GM12878 (cell line): ENCODE results near the gene SEMA3C. TPM values are rescaled to one million over a fixed set of nuclear protein-coding genes. Genes with fewer than 3 reads are reported as not detected.

Source experiments
- ATAC-seq: fragments of 200-7000 bp; cut with Tn5 transposase; 3 replicates; pipeline ENCODE4 v1.9.1; 2020; ENCODE audit warnings: mild to moderate bottlenecking, moderate library complexity
- BruUV-seq: library from RNA; stranded (reverse); fragments of 400-500 nt; replicated peaks from 2 replicates; lab custom pipeline; 2021; lab: Mats Ljungman, UMichigan
- CTCF ChIA-PET: fragments of 300-600 bp; sonication (Branson Sonifier 250); formaldehyde crosslinking; extraction: SDS; loops from one replicate; lab custom pipeline; 2021; ENCODE audit warnings: inconsistent platforms; lab: Yijun Ruan, JAX
- POLR2A ChIA-PET: fragments of 350-600 bp; formaldehyde crosslinking; extraction: SDS; loops from one replicate; lab custom pipeline; 2021; ENCODE audit warnings: inconsistent platforms; lab: Charles Lee
- RAD21 ChIA-PET: fragments of 300-600 bp; sonication (Branson Sonifier 250); formaldehyde crosslinking; loops from one replicate; lab custom pipeline; 2023; ENCODE audit warnings: antibody characterized with exemption; ENCODE audit not compliant: unreplicated experiment; lab: Charles Lee
- SMC1A ChIA-PET: fragments of 300-600 bp; sonication (Branson Sonifier 250); formaldehyde crosslinking; loops from one replicate; lab custom pipeline; 2023; ENCODE audit not compliant: unreplicated experiment, uncharacterized antibody; lab: Charles Lee
- DNase-seq: peaks from one replicate; pipeline ENCODE4 v3.0.0-alpha.2; 2011; ENCODE audit warnings: low read depth, low spot score
- FAIRE-seq: peaks from 3 replicates; lab custom pipeline; 2011; peaks lifted over from hg19 to GRCh38; lab: Jason Lieb, UNC
- H2AFZ ChIP-seq: 2 replicates; pipeline ENCODE4 v1.6.0; 2011; ENCODE audit warnings: low read depth, low read length, control low read depth; ENCODE audit not compliant: control insufficient read depth
- H3K27ac ChIP-seq: 2 replicates; pipeline ENCODE4 v1.5.1; 2011; ENCODE audit warnings: control low read depth; ENCODE audit not compliant: control insufficient read depth, insufficient read depth
- H3K27me3 ChIP-seq, 2 experiments: replicated peaks in 1 of 2; 2 replicates each; pipeline versions ENCODE4 v1.6.0 to v1.6.1; 2011; ENCODE audit warnings: low read length in 1 of 2; ENCODE audit not compliant: control insufficient read depth in 2 of 2, insufficient read depth in 2 of 2
- H3K36me3 ChIP-seq, 2 experiments: 2 replicates each; pipeline ENCODE4 v1.5.1; 2011; ENCODE audit warnings: low read length in 1 of 2; ENCODE audit not compliant: control insufficient read depth in 2 of 2, insufficient read depth in 2 of 2
- H3K4me1 ChIP-seq: 2 replicates; pipeline ENCODE4 v1.6.1; 2011; ENCODE audit warnings: mild to moderate bottlenecking, low read length, moderate library complexity, mixed read lengths; ENCODE audit not compliant: control insufficient read depth, insufficient read depth
- H3K4me2 ChIP-seq: 2 replicates; pipeline ENCODE4 v1.6.0; 2011; ENCODE audit warnings: control low read depth; ENCODE audit not compliant: control insufficient read depth, insufficient read depth
- H3K4me3 ChIP-seq: fragments of 200-600 bp; sonication (generic); 2 replicates; pipeline ENCODE4 v1.5.1; 2016
- H3K79me2 ChIP-seq: 2 replicates; pipeline ENCODE4 v1.6.0; 2011; ENCODE audit warnings: low read length; ENCODE audit not compliant: control insufficient read depth, insufficient read depth
- H3K9ac ChIP-seq: 2 replicates; pipeline ENCODE4 v1.8.0; 2011; ENCODE audit warnings: low read length, control low read depth, mixed read lengths; ENCODE audit not compliant: control insufficient read depth, insufficient read depth
- H3K9me3 ChIP-seq: replicated peaks from 3 replicates; pipeline ENCODE4 v1.5.1; 2011; ENCODE audit warnings: mild to moderate bottlenecking, low read length; ENCODE audit not compliant: control insufficient read depth, insufficient read depth
- H4K20me1 ChIP-seq: 2 replicates; pipeline ENCODE4 v1.6.0; 2011; ENCODE audit not compliant: control insufficient read depth, insufficient read depth
- ATF3 ChIP-seq: IDR thresholded peaks from 2 replicates; pipeline ENCODE4 v1.6.1; 2011; ENCODE audit warnings: low read depth, mild to moderate bottlenecking, low read length, moderate library complexity, borderline replicate concordance; ENCODE audit errors: extremely low read depth
- BMI1 ChIP-seq: fragments of 450-650 bp; IDR thresholded peaks from 2 replicates; pipeline ENCODE4 v1.6.1; 2016; ENCODE audit warnings: mild to moderate bottlenecking, moderate library complexity, borderline replicate concordance
- CBX5 ChIP-seq: sonication (generic); IDR thresholded peaks from 2 replicates; pipeline ENCODE4 v1.6.1; 2016; ENCODE audit warnings: low read depth, moderate library complexity, mild to moderate bottlenecking, inconsistent platforms
- CEBPZ ChIP-seq: fragments of 150-350 bp; IDR thresholded peaks from 2 replicates; pipeline ENCODE4 v1.6.1; 2016; ENCODE audit warnings: low read depth, low read length
- EGR1 ChIP-seq, 2 experiments: IDR thresholded peaks; 1 replicate in 1 of 2; 2 replicates in 1 of 2; pipeline ENCODE4 v1.6.1; 2011 to 2012; ENCODE audit warnings: low read depth in 2 of 2, low read length in 2 of 2, borderline replicate concordance in 1 of 2, mild to moderate bottlenecking in 1 of 2, moderate library complexity in 1 of 2
- EZH2 ChIP-seq: IDR thresholded peaks from 2 replicates; pipeline ENCODE4 v1.6.1; 2012; ENCODE audit warnings: low read depth, mild to moderate bottlenecking, control low read depth, inconsistent platforms, low read length, borderline replicate concordance; ENCODE audit not compliant: control insufficient read depth
- IRF4 ChIP-seq: IDR thresholded peaks from 2 replicates; pipeline ENCODE4 v1.6.1; 2011; ENCODE audit warnings: low read depth, low read length
- MEF2B ChIP-seq: fragments of 450-650 bp; IDR thresholded peaks from 2 replicates; pipeline ENCODE4 v1.6.1; 2018; ENCODE audit warnings: mild to moderate bottlenecking, moderate library complexity; ENCODE audit not compliant: partially characterized antibody, poor library complexity, severe bottlenecking
- PML ChIP-seq: IDR thresholded peaks from 2 replicates; pipeline ENCODE4 v1.6.1; 2012; ENCODE audit warnings: low read length, inconsistent platforms
- RAD51 ChIP-seq: fragments of 450-650 bp; IDR thresholded peaks from 2 replicates; pipeline ENCODE4 v1.6.1; 2016; ENCODE audit warnings: moderate library complexity, mild to moderate bottlenecking, inconsistent platforms
- SMC3 ChIP-seq: IDR thresholded peaks from 2 replicates; pipeline ENCODE4 v1.6.1; 2011; ENCODE audit warnings: low read length, improper control_type of control experiment, borderline replicate concordance
- SRF ChIP-seq, 2 experiments: IDR thresholded peaks; 2 replicates each; pipeline ENCODE4 v1.6.1; 2011; ENCODE audit warnings: low read depth in 2 of 2, low read length in 2 of 2, mild to moderate bottlenecking in 1 of 2, moderate library complexity in 1 of 2
- SUPT20H ChIP-seq: IDR thresholded peaks from 2 replicates; pipeline ENCODE4 v1.6.1; 2011; ENCODE audit warnings: low read depth, mild to moderate bottlenecking, low read length, moderate library complexity, borderline replicate concordance; ENCODE audit not compliant: control insufficient read depth
- TARDBP ChIP-seq: IDR thresholded peaks from 2 replicates; pipeline ENCODE4 v1.6.1; 2016; ENCODE audit warnings: borderline replicate concordance
- USF2 ChIP-seq: IDR thresholded peaks from 2 replicates; pipeline ENCODE4 v1.6.1; 2011; ENCODE audit warnings: low read depth, low read length, improper control_type of control experiment, borderline replicate concordance
- ZNF217 ChIP-seq: fragments of 450-650 bp; IDR thresholded peaks from 2 replicates; pipeline ENCODE4 v1.6.1; 2017; ENCODE audit warnings: antibody characterized with exemption, mild to moderate bottlenecking
- WGBS: methylation state at CpG from one replicate; pipeline ENCODE4 v1.1.6; 2016; ENCODE audit warnings: low lambda C conversion rate; ENCODE audit not compliant: insufficient replicate concordance, insufficient coverage; ENCODE audit errors: missing lambda C conversion rate; 5-methylcytosine and 5-hydroxymethylcytosine counted together
- in situ Hi-C: fragments of 300-500 bp; cut with MboI; formaldehyde crosslinking; loops from 9 replicates; pipeline ENCODE4 v1.14.3; 2018; ENCODE audit warnings: mixed read lengths
- intact Hi-C: fragments of 100-400 bp; cut with micrococcal nuclease; formaldehyde crosslinking; loops from one replicate; pipeline ENCODE4 v1.14.2; 2022; ENCODE audit not compliant: unreplicated experiment
- polyA plus RNA-seq, 11 experiments: library from polyadenylated mRNA; depleted of rRNA in 4 of 11; unstranded in 6 of 11; stranded (reverse) in 5 of 11; fragments of >200 nt; fragmentation: Nextera tagmentation in 4 of 11; fragmentation: Illumina TruSeq in 1 of 11; extraction: Ambion mirVana in 4 of 11; extraction: Trizol in 1 of 11; gene quantifications; 1 replicate in 1 of 11; 2 replicates in 10 of 11; pipeline versions ENCODE4 v1.2.1 to v1.2.3, GENCODE V29; 2011 to 2016; ENCODE audit warnings: inconsistent platforms in 2 of 11, missing spikeins in 2 of 11, low read depth in 1 of 11
- total RNA-seq, 4 experiments: library from RNA; depleted of rRNA in 3 of 4; stranded (reverse); fragments of >200 nt in 3 of 4; fragmentation: Illumina TruSeq in 1 of 4; extraction: Trizol in 1 of 4; gene quantifications; 2 replicates each; pipeline versions ENCODE4 v1.2.1 to v1.2.3, GENCODE V29; 2013 to 2021
- TF ChIP-seq, protein P1 (sequence below): fragments of 450-650 bp; IDR thresholded peaks from 2 replicates; pipeline ENCODE4 v1.6.1; 2017; ENCODE audit warnings: mild to moderate bottlenecking, moderate library complexity

The SEMA3C gene
- total and polyA plus RNA-seq, 10 of the 15 experiments (the other 5 are each of a cell fraction or from before 2014, with no cell fraction given): 0.01 to 0.41 (median 0.11) TPM; not detected in 6

DNA sequence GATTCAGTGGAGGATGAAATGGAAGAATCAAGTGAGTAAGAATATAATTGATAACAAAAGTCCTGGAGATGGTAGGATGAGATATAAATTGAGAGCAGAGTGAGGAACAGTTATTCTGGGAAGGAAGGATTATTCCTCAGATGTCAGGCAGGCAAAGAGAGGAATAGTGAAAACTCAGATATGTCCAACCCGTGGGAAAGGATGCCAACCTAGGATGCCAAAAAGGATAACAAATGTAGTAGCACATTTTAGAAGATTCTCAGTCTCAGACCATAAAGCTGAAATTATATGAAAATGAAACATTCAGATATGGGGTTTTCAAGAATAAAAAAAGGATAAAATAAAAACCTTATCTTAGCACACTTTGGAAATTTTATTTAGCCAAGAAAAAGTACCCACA is 131.1 kb downstream of the SEMA3C start:
- H2AFZ ChIP-seq: no peak overlapping the region
- ChIA-PET CTCF (no interaction called here), RAD21 (no interaction called here), SMC1A (no interaction called here)
- no peaks in the 10 kb centered on the region for H4K20me1 ChIP-seq
- H3K27me3 ChIP-seq: no peaks in the 10 kb centered on the region
- WGBS: 25% methylated on average over 1 of the region's 1 CpG
- ATAC-seq: no peak
- in situ Hi-C loops: no loop called here
- TF ChIP-seq SUPT20H: no peak
- no peak for TF ChIP-seq SMC3
- TF ChIP-seq, protein P1, sequence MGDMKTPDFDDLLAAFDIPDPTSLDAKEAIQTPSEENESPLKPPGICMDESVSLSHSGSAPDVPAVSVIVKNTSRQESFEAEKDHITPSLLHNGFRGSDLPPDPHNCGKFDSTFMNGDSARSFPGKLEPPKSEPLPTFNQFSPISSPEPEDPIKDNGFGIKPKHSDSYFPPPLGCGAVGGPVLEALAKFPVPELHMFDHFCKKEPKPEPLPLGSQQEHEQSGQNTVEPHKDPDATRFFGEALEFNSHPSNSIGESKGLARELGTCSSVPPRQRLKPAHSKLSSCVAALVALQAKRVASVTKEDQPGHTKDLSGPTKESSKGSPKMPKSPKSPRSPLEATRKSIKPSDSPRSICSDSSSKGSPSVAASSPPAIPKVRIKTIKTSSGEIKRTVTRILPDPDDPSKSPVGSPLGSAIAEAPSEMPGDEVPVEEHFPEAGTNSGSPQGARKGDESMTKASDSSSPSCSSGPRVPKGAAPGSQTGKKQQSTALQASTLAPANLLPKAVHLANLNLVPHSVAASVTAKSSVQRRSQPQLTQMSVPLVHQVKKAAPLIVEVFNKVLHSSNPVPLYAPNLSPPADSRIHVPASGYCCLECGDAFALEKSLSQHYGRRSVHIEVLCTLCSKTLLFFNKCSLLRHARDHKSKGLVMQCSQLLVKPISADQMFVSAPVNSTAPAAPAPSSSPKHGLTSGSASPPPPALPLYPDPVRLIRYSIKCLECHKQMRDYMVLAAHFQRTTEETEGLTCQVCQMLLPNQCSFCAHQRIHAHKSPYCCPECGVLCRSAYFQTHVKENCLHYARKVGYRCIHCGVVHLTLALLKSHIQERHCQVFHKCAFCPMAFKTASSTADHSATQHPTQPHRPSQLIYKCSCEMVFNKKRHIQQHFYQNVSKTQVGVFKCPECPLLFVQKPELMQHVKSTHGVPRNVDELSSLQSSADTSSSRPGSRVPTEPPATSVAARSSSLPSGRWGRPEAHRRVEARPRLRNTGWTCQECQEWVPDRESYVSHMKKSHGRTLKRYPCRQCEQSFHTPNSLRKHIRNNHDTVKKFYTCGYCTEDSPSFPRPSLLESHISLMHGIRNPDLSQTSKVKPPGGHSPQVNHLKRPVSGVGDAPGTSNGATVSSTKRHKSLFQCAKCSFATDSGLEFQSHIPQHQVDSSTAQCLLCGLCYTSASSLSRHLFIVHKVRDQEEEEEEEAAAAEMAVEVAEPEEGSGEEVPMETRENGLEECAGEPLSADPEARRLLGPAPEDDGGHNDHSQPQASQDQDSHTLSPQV: no peak
- no peak for TF ChIP-seq IRF4
- no peak for TF ChIP-seq CBX5
- no peak for TF ChIP-seq ATF3
- no peak for TF ChIP-seq MEF2B
- TF ChIP-seq PML: no peak
- no peak for TF ChIP-seq BMI1
- no peak for TF ChIP-seq TARDBP
- TF ChIP-seq EGR1 (IDR thresholded peaks at IDR 0.05; ENCODE audit: borderline replicate concordance in 1 of 2, low read depth in 2 of 2, low read length in 2 of 2): no peak
- no peak for TF ChIP-seq SRF (IDR thresholded peaks at IDR 0.05; ENCODE audit: low read depth in 2 of 2, low read length in 2 of 2)
- no peak for TF ChIP-seq EZH2
- TF ChIP-seq RAD51: no peak
- no peak for TF ChIP-seq USF2
- TF ChIP-seq ZNF217: no peak
- no peak for TF ChIP-seq CEBPZ
- TF ChIP-seq, all 136 proteins: peak for 0
- no peaks in the 10 kb centered on the region for H3K4me1 ChIP-seq
- no peaks in the 10 kb centered on the region for H3K79me2 ChIP-seq
- DNase-seq (no peak), FAIRE-seq (no peak)
- H3K4me2 ChIP-seq: no peak overlapping the region
- H3K4me3 ChIP-seq: no peak overlapping the region
- BruUV-seq: no TSS peak
- H3K9ac ChIP-seq: no peak overlapping the region
- POLR2A ChIA-PET: no interaction called here
- no peaks in the 10 kb centered on the region for H3K9me3 ChIP-seq
- intact Hi-C loops: no loop called here
- H3K27ac ChIP-seq: no peak overlapping the region
- H3K36me3 ChIP-seq: no peaks in the 10 kb centered on the region
